Measurements from ENCODE around the gene SSBP4.

GRCh38 chr19:18452386-18452785 lies 33.2 kb downstream of the SSBP4 start:
- TF ChIP-seq CTCF (IDR thresholded peaks at IDR 0.05): no peak
- TF ChIP-seq POLR2A (IDR thresholded peaks at IDR 0.05): no peak
